GM21717 (cell line): ENCODE results near the gene RNF175.
"Not testable (repeated sequence)": the region's sequence is repeated elsewhere in the genome, so short reads cannot be mapped to it uniquely, and the experiment has no call there.

Experiments
- ATAC-seq: cut with Tn5 transposase; IDR thresholded peaks from one replicate; pipeline ENCODE4 v1.9.1; 2021; ENCODE audit warnings: mild to moderate bottlenecking, moderate library complexity; ENCODE audit not compliant: unreplicated experiment

RNF175 gene

GRCh38 chr4:153684971-153685371 lies 74.9 kb downstream of the RNF175 start:
- ATAC-seq = no peak

GRCh38 chr4:153684182-153684970 lies 75.4 kb downstream of the RNF175 start, which contains the start of gene TLR2:
Gene TLR2 (plus strand): TSS chr4:153684280. CDS start chr4:153702908, 18,628 bp downstream.
- ATAC-seq = peak; percentile 77

- peak; percentile 40 for ATAC-seq
Observed at GRCh38 chr4:153683763-153684181, 76.1 kb downstream of the RNF175 start.

- no peak for ATAC-seq
Observed at GRCh38 chr4:153679486-153679885, 80.3 kb downstream of the RNF175 start.

GRCh38 chr4:153676984-153677383 lies 82.8 kb downstream of the RNF175 start:
- ATAC-seq = no peak

- ATAC-seq = no peak
Observed at GRCh38 chr4:153676486-153676885, 83.3 kb downstream of the RNF175 start.

GRCh38 chr4:153669838-153670237 lies 90.0 kb downstream of the RNF175 start:
- no peak for ATAC-seq

GRCh38 chr4:153668647-153669046 lies 91.2 kb downstream of the RNF175 start:
- ATAC-seq = no peak

GRCh38 chr4:153666505-153666904 lies 93.3 kb downstream of the RNF175 start:
- not testable (repeated sequence) for ATAC-seq

GRCh38 chr4:153663667-153664066 lies 96.2 kb downstream of the RNF175 start:
- no peak for ATAC-seq

GRCh38 chr4:153661908-153662307 lies 97.9 kb downstream of the RNF175 start:
- no peak for ATAC-seq

GRCh38 chr4:153661215-153661822 lies 98.5 kb downstream of the RNF175 start:
- ATAC-seq = no peak
